OCI-LY7 (cell line): ENCODE results near the gene PLXNA4.

Source experiments
- EZH2phosphoT487 ChIP-seq: fragments of 200-600 bp; sonication (generic); IDR thresholded peaks from 2 replicates; pipeline ENCODE4 v1.6.1; 2018; ENCODE audit warnings: low read depth, borderline replicate concordance, mild to moderate bottlenecking, mixed run types, antibody characterized with exemption, low read length, moderate library complexity, mixed read lengths
- TF ChIP-seq, protein P1 (sequence below): fragments of 200-600 bp; sonication (generic); conservative IDR thresholded peaks from 2 replicates; pipeline ENCODE4 v1.5.1; 2014; ENCODE audit warnings: mild to moderate bottlenecking, antibody characterized with exemption, low read length, moderate library complexity, mixed read lengths

GRCh38 chr7:132080467-132080866 is 495.8 kb downstream of the PLXNA4 start:
- TF ChIP-seq, protein P1, sequence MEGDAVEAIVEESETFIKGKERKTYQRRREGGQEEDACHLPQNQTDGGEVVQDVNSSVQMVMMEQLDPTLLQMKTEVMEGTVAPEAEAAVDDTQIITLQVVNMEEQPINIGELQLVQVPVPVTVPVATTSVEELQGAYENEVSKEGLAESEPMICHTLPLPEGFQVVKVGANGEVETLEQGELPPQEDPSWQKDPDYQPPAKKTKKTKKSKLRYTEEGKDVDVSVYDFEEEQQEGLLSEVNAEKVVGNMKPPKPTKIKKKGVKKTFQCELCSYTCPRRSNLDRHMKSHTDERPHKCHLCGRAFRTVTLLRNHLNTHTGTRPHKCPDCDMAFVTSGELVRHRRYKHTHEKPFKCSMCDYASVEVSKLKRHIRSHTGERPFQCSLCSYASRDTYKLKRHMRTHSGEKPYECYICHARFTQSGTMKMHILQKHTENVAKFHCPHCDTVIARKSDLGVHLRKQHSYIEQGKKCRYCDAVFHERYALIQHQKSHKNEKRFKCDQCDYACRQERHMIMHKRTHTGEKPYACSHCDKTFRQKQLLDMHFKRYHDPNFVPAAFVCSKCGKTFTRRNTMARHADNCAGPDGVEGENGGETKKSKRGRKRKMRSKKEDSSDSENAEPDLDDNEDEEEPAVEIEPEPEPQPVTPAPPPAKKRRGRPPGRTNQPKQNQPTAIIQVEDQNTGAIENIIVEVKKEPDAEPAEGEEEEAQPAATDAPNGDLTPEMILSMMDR, result no peak
- no peak for TF ChIP-seq EZH2phosphoT487
